ENCODE measurements around the gene COMMD6. TPM values are rescaled to one million over a fixed set of nuclear protein-coding genes. Genes with fewer than 3 reads are reported as not detected.
A peak's percentile ranks its signal among the peaks of the same experiment; 100 is the strongest.

Gene COMMD6
- 10 to 100 TPM; 45.1 to 92.6 (median 46.2) TPM for total RNA-seq

- H3K9me3 ChIP-seq, result no peaks in the 10 kb centered on the region
- TF ChIP-seq EP300 (IDR thresholded peaks at IDR 0.05; ENCODE audit: low read depth) (no peak), CTCF (IDR thresholded peaks at IDR 0.05) (peak; percentile 72 to 94 (median 86)), POLR2A (IDR thresholded peaks at IDR 0.05) (peak; percentile 64), POLR2AphosphoS5 (IDR thresholded peaks at IDR 0.05) (peak; percentile 76 to 82 (median 78))
- in situ Hi-C loops (cut with MboI; ENCODE audit: low pct_ligation_motif_present in 1 of 4, low pct_unique_long_range_greater_than_20kb in 1 of 4, low sequenced_read_pairs in 3 of 4) (no loop called here), intact Hi-C loops (cut with DNase I; ENCODE audit: low total_unique reads) (no loop called here)
- peaks cover 0 to 16% (median 13%) of the 10 kb centered on the region in 4 donors for H3K4me1 ChIP-seq
- H3K36me3 ChIP-seq, result peaks cover 0 to 5% (median 0%) of the 10 kb centered on the region in 4 donors
- H3K4me3 ChIP-seq, result peak within 1 kb of the TSS; percentile 62 to 91 (median 80)
- WGBS, 2 donors (ENCODE audit: low coverage in 1 of 2), result 1 to 3% methylated on average over 8 to 51 of the region's 51 CpGs
- H3K27ac ChIP-seq, result peak within 1 kb of the TSS; percentile 77 to 89 (median 87)
- peak; percentile 77 for DNase-seq
- H3K27me3 ChIP-seq, result no peaks in the 10 kb centered on the region
Measured at GRCh38 chr13:75537401-75538365, at the start of gene COMMD6. Gene COMMD6 (minus strand): TSS chr13:75537841. CDS start chr13:75537805, 36 bp downstream.

- Histone ChIP-seq H3K4me3 (no peak overlapping the region), H3K4me1 (no peaks in the 10 kb centered on the region), H3K36me3 (peaks cover 0 to 6% (median 2%) of the 10 kb centered on the region in 4 donors), H3K27me3 (no peaks in the 10 kb centered on the region), H3K9me3 (peaks cover 0 to 4% of the 10 kb centered on the region in 2 donors), H3K27ac (no peak overlapping the region)
- intact Hi-C loops (cut with DNase I; ENCODE audit: low total_unique reads), result no loop called here
- no peak for DNase-seq
- no peak for TF ChIP-seq CTCF (IDR thresholded peaks at IDR 0.05)
- TF ChIP-seq EP300 (IDR thresholded peaks at IDR 0.05; ENCODE audit: low read depth), result no peak
- TF ChIP-seq POLR2AphosphoS5 (IDR thresholded peaks at IDR 0.05), result no peak
- no peak for TF ChIP-seq POLR2A (IDR thresholded peaks at IDR 0.05)
- in situ Hi-C loops (cut with MboI; ENCODE audit: low pct_ligation_motif_present in 1 of 4, low pct_unique_long_range_greater_than_20kb in 1 of 4, low sequenced_read_pairs in 3 of 4), result no loop called here
Measured at GRCh38 chr13:75585153-75585552, 47.5 kb upstream of the COMMD6 start.

- H3K27ac ChIP-seq, result no peak overlapping the region
- in situ Hi-C loops (cut with MboI; ENCODE audit: low pct_ligation_motif_present in 1 of 4, low pct_unique_long_range_greater_than_20kb in 1 of 4, low sequenced_read_pairs in 3 of 4) (no loop called here), intact Hi-C loops (cut with DNase I; ENCODE audit: low total_unique reads) (no loop called here)
- peaks cover 0 to 4% of the 10 kb centered on the region in 2 donors for H3K9me3 ChIP-seq
- no peaks in the 10 kb centered on the region for H3K27me3 ChIP-seq
- no peak for TF ChIP-seq CTCF (IDR thresholded peaks at IDR 0.05)
- no peak for TF ChIP-seq POLR2A (IDR thresholded peaks at IDR 0.05)
- no peak for TF ChIP-seq POLR2AphosphoS5 (IDR thresholded peaks at IDR 0.05)
- no peak for TF ChIP-seq EP300 (IDR thresholded peaks at IDR 0.05; ENCODE audit: low read depth)
- no peaks in the 10 kb centered on the region for H3K4me1 ChIP-seq
- peaks cover 0 to 3% (median under 1%) of the 10 kb centered on the region in 4 donors for H3K36me3 ChIP-seq
- no peak for DNase-seq
- no peak overlapping the region for H3K4me3 ChIP-seq
Measured at GRCh38 chr13:75583091-75583490, 45.5 kb upstream of the COMMD6 start.

- intact Hi-C loops (cut with DNase I; ENCODE audit: low total_unique reads), result no loop called here
- Histone ChIP-seq H3K9me3 (peaks cover 0 to 4% of the 10 kb centered on the region in 2 donors), H3K36me3 (peaks cover 0 to 3% (median under 1%) of the 10 kb centered on the region in 4 donors), H3K27me3 (no peaks in the 10 kb centered on the region), H3K4me3 (no peak overlapping the region), H3K4me1 (no peaks in the 10 kb centered on the region), H3K27ac (no peak overlapping the region)
- 92 to 95% methylated on average over 2 of the region's 2 CpGs for WGBS, 2 donors (ENCODE audit: low coverage in 1 of 2)
- no peak for DNase-seq
- in situ Hi-C loops (cut with MboI; ENCODE audit: low pct_ligation_motif_present in 1 of 4, low pct_unique_long_range_greater_than_20kb in 1 of 4, low sequenced_read_pairs in 3 of 4), result no loop called here
- no peak for TF ChIP-seq POLR2AphosphoS5 (IDR thresholded peaks at IDR 0.05)
- no peak for TF ChIP-seq EP300 (IDR thresholded peaks at IDR 0.05; ENCODE audit: low read depth)
- TF ChIP-seq CTCF (IDR thresholded peaks at IDR 0.05), result no peak
- TF ChIP-seq POLR2A (IDR thresholded peaks at IDR 0.05), result no peak
Measured at GRCh38 chr13:75581874-75582640, 44.4 kb upstream of the COMMD6 start.
